SKM-1 (cell line): Measurements from ENCODE around the gene FBLN5.
A peak's percentile ranks its signal among the peaks of the same experiment; 100 is the strongest.
"Not testable (repeated sequence)": the region's sequence is repeated elsewhere in the genome, so short reads cannot be mapped to it uniquely, and the experiment has no call there.

Source experiments
- DNase-seq: peaks from one replicate; lab custom pipeline; 2025; ENCODE audit not compliant: unreplicated experiment; lab: John Stamatoyannopoulos, UW

Gene FBLN5

GRCh38 chr14:91910196-91910595 lies 37.3 kb downstream of the FBLN5 start:
- DNase-seq: no peak

GRCh38 chr14:91906374-91906773 lies 41.1 kb downstream of the FBLN5 start:
- no peak for DNase-seq

GRCh38 chr14:91904956-91905645 lies 42.4 kb downstream of the FBLN5 start:
- no peak for DNase-seq

- DNase-seq: no peak
These were observed 43.0 kb downstream of the FBLN5 start for GRCh38 chr14:91904483-91904882.

- no peak for DNase-seq
These were observed 44.4 kb downstream of the FBLN5 start for GRCh38 chr14:91903070-91903469.

- DNase-seq: no peak
These were observed 45.2 kb downstream of the FBLN5 start for GRCh38 chr14:91902336-91902735.

- no peak for DNase-seq
These were observed 45.9 kb downstream of the FBLN5 start for GRCh38 chr14:91901449-91902226.

- DNase-seq: no peak
These were observed 47.7 kb downstream of the FBLN5 start for GRCh38 chr14:91899806-91900205.

- no peak for DNase-seq
These were observed 48.3 kb downstream of the FBLN5 start for GRCh38 chr14:91899213-91899612.

GRCh38 chr14:91898372-91898771 lies 49.1 kb downstream of the FBLN5 start:
- no peak for DNase-seq

- not testable (repeated sequence) for DNase-seq
These were observed 49.8 kb downstream of the FBLN5 start for GRCh38 chr14:91897716-91898115.

GRCh38 chr14:91897106-91897701 lies 50.3 kb downstream of the FBLN5 start:
- no peak for DNase-seq

- DNase-seq: no peak
These were observed 51.1 kb downstream of the FBLN5 start for GRCh38 chr14:91896419-91896818.

- no peak for DNase-seq
These were observed 53.8 kb downstream of the FBLN5 start for GRCh38 chr14:91893669-91894068.

- peak; percentile 1 for DNase-seq
These were observed 54.5 kb downstream of the FBLN5 start for GRCh38 chr14:91893007-91893406.

GRCh38 chr14:91891721-91892220 lies 55.7 kb downstream of the FBLN5 start:
- DNase-seq: no peak

- no peak for DNase-seq
These were observed 56.4 kb downstream of the FBLN5 start for GRCh38 chr14:91891101-91891500.

- DNase-seq: no peak
These were observed 57.2 kb downstream of the FBLN5 start for GRCh38 chr14:91890291-91890749.

- no peak for DNase-seq
These were observed 57.9 kb downstream of the FBLN5 start for GRCh38 chr14:91889477-91890211.

- no peak for DNase-seq
These were observed 58.6 kb downstream of the FBLN5 start for GRCh38 chr14:91888641-91889476.
